Activated T-helper 2 cell treated with anti-CD3 and anti-CD28 coated beads, Interferon-gamma antibody, Interleukin-2, Interleukin-4, amounts not matched to agents 10 μg/mL and 5 μg/mL and 100 μg/mL, durations not matched to agents 14 hours and 24 hours and 36 hours (primary cell): ENCODE results near the gene DROSHA. TPM values are rescaled to one million over a fixed set of nuclear protein-coding genes. Genes with fewer than 3 reads are reported as not detected.
"Not testable (repeated sequence)": the region's sequence is repeated elsewhere in the genome, so short reads cannot be mapped to it uniquely, and the experiment has no call there.

Source experiments
- DNase-seq: peaks from one replicate; pipeline ENCODE4 v3.0.0; 2021; ENCODE audit warnings: low spot score
- H3K27ac Mint-ChIP-seq: one replicate; pipeline ENCODE4 v1.8.0; 2021; ENCODE audit warnings: mixed read lengths
- H3K27me3 Mint-ChIP-seq: one replicate; pipeline ENCODE4 v1.8.0; 2021; ENCODE audit warnings: low read depth, mixed read lengths
- H3K36me3 Mint-ChIP-seq: one replicate; pipeline ENCODE4 v1.8.0; 2021; ENCODE audit warnings: low read depth, mixed read lengths
- H3K4me1 Mint-ChIP-seq: one replicate; pipeline ENCODE4 v1.8.0; 2021; ENCODE audit warnings: low read depth, mixed read lengths
- H3K4me3 Mint-ChIP-seq: one replicate; pipeline ENCODE4 v1.8.0; 2021; ENCODE audit warnings: low read depth, mild to moderate bottlenecking, moderate library complexity, mixed read lengths
- H3K9me3 Mint-ChIP-seq: one replicate; pipeline ENCODE4 v1.8.0; 2021; ENCODE audit warnings: mixed read lengths
- intact Hi-C: fragments of 100-400 bp; cut with micrococcal nuclease; formaldehyde crosslinking; loops from one replicate; pipeline ENCODE4 v1.15.1; 2023
- total RNA-seq: library from RNA; stranded (reverse); gene quantifications from 2 replicates; pipeline ENCODE4 v1.2.3, GENCODE V29; 2022

DROSHA gene
- total RNA-seq, 1 donor from 2014 or later = 101 TPM

DNA sequence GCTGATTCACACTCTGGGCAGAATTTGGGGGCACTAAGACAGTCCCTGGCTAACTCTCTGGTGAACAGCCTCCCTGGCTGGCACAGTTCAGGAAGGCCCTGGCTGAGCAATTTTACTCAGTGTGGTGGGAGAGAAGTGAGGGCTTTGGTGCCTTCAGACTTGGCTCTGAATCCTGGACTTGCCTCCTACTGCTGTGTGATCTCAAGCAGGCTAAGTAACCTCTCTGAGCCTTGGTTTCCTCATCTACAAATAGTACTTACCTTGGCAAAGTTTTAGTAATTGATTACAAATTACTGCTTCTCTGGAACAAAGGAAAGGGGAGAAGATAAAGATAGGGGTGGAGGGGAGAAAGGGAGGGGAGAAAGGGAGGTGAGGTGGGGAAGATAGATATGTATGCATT, 153.8 kb downstream of the DROSHA start:
- no peaks in the 10 kb centered on the region for H3K36me3 Mint-ChIP-seq
- peaks cover 1% of the 10 kb centered on the region for H3K27me3 Mint-ChIP-seq
- no peak overlapping the region for H3K4me3 Mint-ChIP-seq
- no peaks in the 10 kb centered on the region for H3K4me1 Mint-ChIP-seq
- intact Hi-C loops = no loop called here
- H3K9me3 Mint-ChIP-seq = no peaks in the 10 kb centered on the region
- no peak overlapping the region for H3K27ac Mint-ChIP-seq
- DNase-seq = no peak

DNA sequence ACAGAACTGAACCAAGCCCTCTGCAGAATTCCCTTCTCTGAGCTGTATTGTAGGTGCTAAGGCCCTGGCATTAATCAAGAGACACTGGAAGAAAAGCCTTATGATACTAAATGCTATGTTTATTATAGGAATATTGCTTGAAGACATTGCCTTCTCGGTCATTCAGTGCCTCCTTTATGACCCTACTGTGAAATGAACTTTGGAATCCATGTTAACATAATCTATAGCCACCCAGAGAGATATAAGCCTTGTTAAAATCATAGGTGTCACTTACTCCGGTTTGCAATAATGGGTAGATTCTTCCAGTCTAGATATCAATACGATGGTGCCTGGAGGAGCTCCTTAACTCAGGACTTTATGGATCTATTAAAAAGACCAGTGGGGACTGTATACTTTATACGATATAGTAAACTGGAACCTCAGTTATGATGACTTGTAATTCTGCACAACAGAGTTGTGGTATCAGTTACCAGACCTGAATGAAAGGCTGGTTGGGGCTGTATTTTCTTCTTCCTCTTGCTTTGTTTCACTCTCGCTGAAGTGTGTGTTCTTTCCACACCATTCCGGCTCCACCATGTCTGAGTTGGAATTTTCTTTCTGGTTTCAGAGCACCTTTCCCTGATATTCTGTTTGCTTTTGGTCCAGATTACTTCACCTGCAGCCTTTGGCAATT, 154.5 kb downstream of the DROSHA start:
- Mint-ChIP-seq H3K27me3 (no peaks in the 10 kb centered on the region), H3K9me3 (no peaks in the 10 kb centered on the region), H3K4me1 (no peaks in the 10 kb centered on the region), H3K4me3 (no peak overlapping the region), H3K36me3 (no peaks in the 10 kb centered on the region), H3K27ac (no peak overlapping the region)
- DNase-seq = no peak
- intact Hi-C loops = no loop called here

DNA sequence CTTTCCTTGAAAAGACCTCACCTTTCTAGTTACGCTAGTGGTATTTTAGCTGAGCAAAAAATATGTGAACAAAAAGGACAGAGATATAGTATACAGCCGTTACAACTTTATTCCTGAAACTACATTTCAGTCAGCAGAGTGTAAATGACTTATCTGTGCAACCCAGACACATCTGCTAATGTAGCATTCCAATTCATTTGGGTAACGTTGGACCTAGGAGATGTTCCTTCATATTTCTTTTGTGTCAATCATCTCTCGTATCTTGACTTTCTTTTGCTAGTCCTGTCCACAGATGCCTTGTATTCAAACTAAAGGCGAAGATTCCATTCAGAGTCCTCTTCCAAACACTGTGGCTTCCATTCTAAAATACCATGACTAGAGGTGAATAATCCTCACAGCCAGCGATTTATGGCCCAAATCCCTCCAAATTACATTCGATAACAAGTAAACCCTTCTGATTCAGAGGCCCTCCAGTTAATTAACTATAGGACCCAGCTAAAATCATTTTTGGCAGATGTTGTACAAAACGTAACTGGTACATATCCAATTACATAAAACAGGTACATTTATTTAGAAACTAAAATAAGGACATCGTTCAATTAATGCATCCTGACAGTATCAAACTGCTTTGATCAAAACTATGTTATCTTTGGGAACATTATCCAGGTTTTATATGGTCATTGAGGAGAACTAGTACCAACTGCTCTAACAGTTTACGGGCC, 155.7 kb downstream of the DROSHA start:
- Mint-ChIP-seq H3K27me3 (no peaks in the 10 kb centered on the region), H3K4me1 (no peaks in the 10 kb centered on the region), H3K4me3 (no peak overlapping the region), H3K36me3 (no peaks in the 10 kb centered on the region), H3K9me3 (no peaks in the 10 kb centered on the region), H3K27ac (no peak overlapping the region)
- intact Hi-C loops = no loop called here
- no peak for DNase-seq

DNA sequence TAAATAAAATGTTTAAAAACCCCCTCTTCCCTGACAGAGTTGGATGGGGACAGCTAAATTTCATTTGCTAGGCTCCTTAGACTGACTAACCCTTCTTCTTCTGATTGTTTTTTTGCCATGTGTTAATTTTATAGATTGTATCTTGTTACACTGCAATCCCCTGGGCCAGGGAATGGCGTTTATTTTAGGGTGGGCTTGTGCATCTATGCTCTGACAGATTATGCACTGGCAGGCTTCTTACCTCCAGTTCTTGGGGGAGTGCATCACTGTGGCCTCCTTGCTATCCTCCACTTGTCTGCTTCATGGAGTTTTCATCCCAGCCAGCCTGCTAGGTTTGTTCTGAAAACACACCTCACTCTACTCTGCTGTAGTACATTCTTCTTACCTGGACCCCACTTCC, 159.8 kb downstream of the DROSHA start:
- Mint-ChIP-seq H3K4me1 (no peaks in the 10 kb centered on the region), H3K4me3 (no peak overlapping the region), H3K36me3 (no peaks in the 10 kb centered on the region), H3K27me3 (no peaks in the 10 kb centered on the region), H3K27ac (no peak overlapping the region), H3K9me3 (no peaks in the 10 kb centered on the region)
- intact Hi-C loops = no loop called here
- DNase-seq = no peak

DNA sequence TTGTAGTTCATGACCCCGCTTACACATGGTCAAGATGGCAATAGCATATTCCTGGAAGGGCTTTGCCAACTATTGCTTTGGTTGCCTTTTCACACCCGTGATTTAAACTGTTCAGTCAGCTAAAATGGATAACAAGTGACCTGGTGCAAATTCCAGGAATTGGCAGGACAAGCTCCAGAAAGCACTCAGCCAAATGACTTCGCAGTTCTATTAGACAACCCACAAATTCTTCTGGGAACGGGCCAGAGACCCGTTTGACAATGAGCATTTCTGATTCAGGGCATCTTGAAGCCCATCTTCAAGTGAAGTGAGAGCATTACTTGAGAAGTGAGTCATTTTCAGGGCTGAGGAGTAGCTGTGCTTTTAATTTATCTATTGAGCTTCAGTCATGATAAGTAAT, 165.0 kb downstream of the DROSHA start:
- no peak overlapping the region for H3K4me3 Mint-ChIP-seq
- H3K4me1 Mint-ChIP-seq = no peaks in the 10 kb centered on the region
- no peaks in the 10 kb centered on the region for H3K36me3 Mint-ChIP-seq
- H3K9me3 Mint-ChIP-seq = peaks cover 4% of the 10 kb centered on the region
- no peak overlapping the region for H3K27ac Mint-ChIP-seq
- no peaks in the 10 kb centered on the region for H3K27me3 Mint-ChIP-seq
- no peak for DNase-seq
- intact Hi-C loops = no loop called here

DNA sequence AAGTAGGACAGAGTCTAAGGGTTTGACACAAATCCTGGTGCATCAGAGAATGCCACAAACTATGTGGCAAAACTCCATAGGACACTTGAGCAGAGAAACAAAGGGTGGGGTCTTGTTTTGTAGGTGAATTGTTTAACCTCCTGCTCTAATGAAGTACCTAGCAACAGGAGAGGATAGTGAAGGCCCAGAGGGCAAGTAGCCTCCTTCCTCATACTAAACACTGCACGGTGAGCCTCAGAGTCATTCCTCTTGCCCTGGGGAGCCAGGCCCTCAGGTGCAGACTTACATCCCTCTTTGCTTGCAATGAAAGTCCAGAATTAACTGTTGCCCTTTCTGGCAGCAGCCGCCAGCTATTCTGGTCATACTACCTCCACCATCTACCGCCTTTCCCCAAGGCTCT, 166.1 kb downstream of the DROSHA start:
- H3K36me3 Mint-ChIP-seq = no peaks in the 10 kb centered on the region
- intact Hi-C loops = no loop called here
- no peak overlapping the region for H3K27ac Mint-ChIP-seq
- peaks cover 4% of the 10 kb centered on the region for H3K9me3 Mint-ChIP-seq
- no peak overlapping the region for H3K4me3 Mint-ChIP-seq
- no peak for DNase-seq
- no peaks in the 10 kb centered on the region for H3K27me3 Mint-ChIP-seq
- no peaks in the 10 kb centered on the region for H3K4me1 Mint-ChIP-seq

DNA sequence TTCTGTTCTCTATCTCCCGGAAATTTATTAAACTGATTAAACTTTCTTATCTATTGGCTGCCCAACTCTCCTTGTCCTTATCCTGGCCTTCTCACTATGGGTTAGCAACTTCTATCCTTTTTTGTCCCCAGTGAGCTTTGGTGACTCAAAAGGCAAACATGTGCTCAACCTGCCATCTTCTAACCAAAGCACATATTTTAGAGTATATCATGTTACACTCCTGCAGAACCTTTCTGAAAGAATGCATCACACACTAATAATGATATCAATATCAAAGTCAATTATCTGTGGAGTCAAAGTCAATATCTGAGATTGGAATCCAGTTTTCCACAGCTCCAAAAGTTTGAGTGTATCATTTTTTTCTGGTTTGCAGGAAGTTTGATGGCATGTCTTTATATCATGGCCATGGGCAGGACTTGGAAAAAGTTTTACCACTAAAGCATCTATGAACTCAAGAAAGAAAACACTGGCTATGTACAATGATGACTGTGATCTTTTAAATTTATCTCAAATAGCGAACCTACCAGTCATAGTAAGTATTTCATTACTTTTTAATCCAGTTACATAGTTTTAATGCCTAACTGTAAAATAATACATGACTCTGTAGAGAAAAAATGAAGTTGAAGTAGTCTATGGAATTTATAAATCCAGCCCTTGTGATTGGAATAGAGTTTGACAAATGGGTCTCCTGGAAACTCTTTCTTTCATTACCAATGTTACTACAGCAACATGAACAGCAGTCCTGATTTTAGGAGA, 166.8 kb downstream of the DROSHA start:
- DNase-seq = no peak
- Mint-ChIP-seq H3K4me3 (no peak overlapping the region), H3K36me3 (no peaks in the 10 kb centered on the region), H3K27ac (no peak overlapping the region), H3K27me3 (no peaks in the 10 kb centered on the region), H3K9me3 (peaks cover 4% of the 10 kb centered on the region), H3K4me1 (no peaks in the 10 kb centered on the region)
- intact Hi-C loops = no loop called here

DNA sequence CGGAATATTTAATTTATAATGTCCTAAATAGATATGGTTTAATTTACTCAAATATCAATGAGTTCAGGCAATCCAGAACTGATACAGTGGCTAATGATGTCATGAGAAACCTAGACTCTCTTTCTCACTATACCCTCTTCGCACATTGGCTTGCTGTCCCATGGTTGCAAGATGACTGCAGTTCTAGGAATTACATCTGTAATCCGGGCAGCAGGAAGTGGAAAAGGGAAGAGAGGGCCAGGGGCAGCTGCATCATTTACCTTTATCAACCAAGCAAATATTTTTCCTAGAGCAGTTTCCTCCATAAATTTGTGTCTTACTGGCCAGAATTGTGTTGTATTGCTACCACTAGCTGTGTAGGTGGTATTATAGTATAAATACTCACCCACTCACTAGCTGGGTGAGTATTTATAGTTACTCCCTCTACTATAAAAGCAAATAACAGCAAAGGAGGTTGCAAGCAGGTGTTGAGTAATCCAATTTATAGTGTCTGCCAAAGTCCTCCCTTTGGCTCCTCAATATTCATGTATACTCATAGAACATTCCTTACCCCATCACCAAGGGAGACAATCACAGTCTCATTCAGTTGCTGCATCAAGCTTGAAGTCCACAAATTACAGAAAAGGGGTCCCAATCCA, 168.8 kb downstream of the DROSHA start:
- intact Hi-C loops = no loop called here
- no peaks in the 10 kb centered on the region for H3K4me1 Mint-ChIP-seq
- H3K36me3 Mint-ChIP-seq = no peaks in the 10 kb centered on the region
- H3K27ac Mint-ChIP-seq = no peak overlapping the region
- H3K9me3 Mint-ChIP-seq = peaks cover 4% of the 10 kb centered on the region
- H3K4me3 Mint-ChIP-seq = no peak overlapping the region
- H3K27me3 Mint-ChIP-seq = no peaks in the 10 kb centered on the region
- no peak for DNase-seq

DNA sequence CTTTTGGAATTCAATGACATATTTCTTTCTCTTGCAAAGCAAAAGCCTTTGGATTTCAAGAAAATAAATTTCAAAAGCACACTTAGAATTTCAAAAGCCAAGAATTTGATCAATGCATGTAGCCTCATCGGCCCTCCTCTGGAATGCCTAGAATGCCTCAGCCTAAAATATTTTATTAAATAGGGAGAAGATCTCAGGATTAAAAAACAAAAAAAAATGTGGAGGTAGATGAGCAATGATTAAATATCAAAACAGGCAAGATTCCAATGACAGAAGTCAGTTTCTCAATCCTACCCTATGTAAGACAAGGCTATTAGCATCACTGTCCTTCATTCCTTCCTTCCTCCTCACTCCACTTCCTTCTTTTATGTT, 169.4 kb downstream of the DROSHA start:
- Mint-ChIP-seq H3K36me3 (no peaks in the 10 kb centered on the region), H3K27me3 (no peaks in the 10 kb centered on the region), H3K27ac (no peak overlapping the region), H3K9me3 (peaks cover 4% of the 10 kb centered on the region), H3K4me1 (no peaks in the 10 kb centered on the region), H3K4me3 (no peak overlapping the region)
- no peak for DNase-seq
- intact Hi-C loops = no loop called here

DNA sequence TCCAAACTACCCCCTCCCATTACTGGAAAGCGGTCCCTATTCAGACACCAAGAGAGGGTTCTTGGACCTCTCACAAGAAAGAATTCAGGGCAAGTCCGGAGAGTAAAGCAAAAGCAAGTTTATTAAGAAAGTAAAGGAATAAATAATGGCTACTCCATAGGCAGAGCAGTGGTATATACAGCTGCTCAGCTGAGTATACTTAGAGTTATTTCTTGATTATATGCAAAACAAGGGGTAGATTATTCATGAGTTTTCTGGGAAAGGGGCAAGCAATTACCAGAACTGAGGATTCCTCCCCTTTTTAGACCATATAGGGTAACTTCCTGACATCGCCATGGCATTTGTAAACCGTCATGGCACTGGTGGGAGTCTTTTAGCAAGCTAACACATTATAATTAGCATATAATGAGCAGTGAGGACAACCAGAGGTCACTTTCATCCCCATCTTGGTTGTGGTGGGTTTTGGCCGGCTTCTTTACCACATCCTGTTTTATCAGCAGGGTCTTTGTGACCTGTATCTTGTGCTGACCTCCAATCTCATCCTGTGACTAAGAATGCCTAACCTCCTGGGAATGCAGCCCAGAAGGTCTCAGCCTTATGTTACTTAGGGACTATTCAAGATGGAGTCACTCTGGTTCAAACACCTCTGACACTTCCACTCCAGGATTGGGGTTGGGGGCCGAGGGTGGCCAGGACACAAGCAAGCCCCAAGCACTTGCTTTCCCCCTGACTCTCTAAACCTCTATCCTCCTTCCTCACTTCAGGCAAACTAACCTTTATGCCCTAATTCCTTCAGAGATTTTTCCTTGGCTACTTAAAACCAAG, 170.0 kb downstream of the DROSHA start:
- H3K27ac Mint-ChIP-seq, H3K4me3 Mint-ChIP-seq, H3K4me1 Mint-ChIP-seq, H3K27me3 Mint-ChIP-seq, intact Hi-C loops, DNase-seq, H3K36me3 Mint-ChIP-seq, H3K9me3 Mint-ChIP-seq: not testable (repeated sequence)

DNA sequence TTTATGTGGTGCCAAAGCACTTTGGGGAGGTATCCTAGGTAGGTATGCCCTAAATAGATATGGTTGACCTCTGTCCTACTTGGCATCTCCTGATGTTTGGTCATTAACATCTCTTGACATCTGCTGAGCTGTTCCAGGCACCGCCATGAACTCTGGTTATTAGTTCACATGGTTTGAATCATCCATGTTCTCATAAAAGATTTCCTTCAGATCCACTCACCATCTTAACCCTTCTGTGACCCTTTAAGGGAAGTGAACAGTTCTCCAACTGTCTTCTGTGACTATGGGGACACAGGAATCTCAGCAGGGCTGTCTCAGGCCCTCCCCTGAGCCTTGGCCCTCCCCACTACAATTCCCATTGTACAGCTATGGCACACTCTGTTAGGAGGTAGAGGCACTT, 170.7 kb downstream of the DROSHA start:
- Mint-ChIP-seq H3K4me3 (no peak overlapping the region), H3K27me3 (no peaks in the 10 kb centered on the region), H3K9me3 (peaks cover 4% of the 10 kb centered on the region), H3K27ac (no peak overlapping the region), H3K4me1 (no peaks in the 10 kb centered on the region), H3K36me3 (no peaks in the 10 kb centered on the region)
- DNase-seq = no peak
- intact Hi-C loops = no loop called here

DNA sequence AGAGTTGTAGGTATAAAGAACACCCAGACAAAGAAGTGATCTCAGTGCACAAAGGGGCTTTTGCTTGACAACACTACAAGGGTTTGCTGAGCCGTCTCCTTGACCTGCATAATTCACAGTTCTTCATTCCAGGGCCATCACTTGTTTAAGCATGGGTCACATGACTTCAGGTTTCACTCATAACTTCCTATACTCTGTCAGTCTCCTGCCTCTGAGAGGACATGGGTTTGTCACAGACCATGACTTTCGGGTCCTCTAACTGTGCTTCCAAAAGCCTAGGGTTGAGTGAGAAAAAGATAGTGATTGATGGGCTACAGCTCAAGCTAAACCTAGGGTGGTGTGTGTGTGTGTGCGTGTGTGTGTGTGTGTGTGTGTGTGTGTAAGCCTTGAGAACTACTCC, 172.1 kb downstream of the DROSHA start:
- Mint-ChIP-seq H3K27ac (no peak overlapping the region), H3K36me3 (no peaks in the 10 kb centered on the region), H3K4me3 (no peak overlapping the region), H3K4me1 (no peaks in the 10 kb centered on the region), H3K9me3 (peaks cover 3% of the 10 kb centered on the region), H3K27me3 (no peaks in the 10 kb centered on the region)
- intact Hi-C loops = no loop called here
- no peak for DNase-seq
